ENCODE results near the gene NHS. TPM values are rescaled to one million over a fixed set of nuclear protein-coding genes. Genes with fewer than 3 reads are reported as not detected.

Gene NHS
- total RNA-seq, 4 donors from 2014 or later = 2.4 to 5.4 (median 4.0) TPM

DNA sequence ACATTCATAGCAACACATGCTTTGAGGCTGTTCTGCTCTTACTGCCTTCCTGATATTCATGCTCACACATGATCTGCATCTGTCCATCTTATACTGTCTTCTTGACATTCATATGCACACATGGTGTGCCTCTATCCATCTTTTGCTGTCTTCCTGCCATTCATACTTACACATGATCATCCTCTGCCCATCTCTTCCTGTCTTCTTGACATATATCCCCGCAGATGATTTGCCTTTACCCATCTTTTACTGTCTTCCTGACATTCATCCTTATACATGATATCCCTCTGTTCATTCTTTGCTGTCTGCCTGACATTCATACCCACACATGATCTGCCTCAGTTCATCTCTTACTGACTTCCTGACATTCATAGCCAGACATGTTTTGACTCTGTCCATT lies 399.1 kb downstream of the NHS start:
- intact Hi-C loops (cut with DNase I; ENCODE audit: low total_unique reads) = no loop called here
- 67 to 93% methylated on average over 1 of the region's 1 CpG for WGBS, 2 donors
- DNase-seq (ENCODE audit: low spot score in 2 of 2) = no peak
- TF ChIP-seq, protein P1, sequence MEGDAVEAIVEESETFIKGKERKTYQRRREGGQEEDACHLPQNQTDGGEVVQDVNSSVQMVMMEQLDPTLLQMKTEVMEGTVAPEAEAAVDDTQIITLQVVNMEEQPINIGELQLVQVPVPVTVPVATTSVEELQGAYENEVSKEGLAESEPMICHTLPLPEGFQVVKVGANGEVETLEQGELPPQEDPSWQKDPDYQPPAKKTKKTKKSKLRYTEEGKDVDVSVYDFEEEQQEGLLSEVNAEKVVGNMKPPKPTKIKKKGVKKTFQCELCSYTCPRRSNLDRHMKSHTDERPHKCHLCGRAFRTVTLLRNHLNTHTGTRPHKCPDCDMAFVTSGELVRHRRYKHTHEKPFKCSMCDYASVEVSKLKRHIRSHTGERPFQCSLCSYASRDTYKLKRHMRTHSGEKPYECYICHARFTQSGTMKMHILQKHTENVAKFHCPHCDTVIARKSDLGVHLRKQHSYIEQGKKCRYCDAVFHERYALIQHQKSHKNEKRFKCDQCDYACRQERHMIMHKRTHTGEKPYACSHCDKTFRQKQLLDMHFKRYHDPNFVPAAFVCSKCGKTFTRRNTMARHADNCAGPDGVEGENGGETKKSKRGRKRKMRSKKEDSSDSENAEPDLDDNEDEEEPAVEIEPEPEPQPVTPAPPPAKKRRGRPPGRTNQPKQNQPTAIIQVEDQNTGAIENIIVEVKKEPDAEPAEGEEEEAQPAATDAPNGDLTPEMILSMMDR (IDR thresholded peaks at IDR 0.05) = no peak
- no peak for TF ChIP-seq POLR2A (IDR thresholded peaks at IDR 0.05)
- H3K4me3 ChIP-seq (ENCODE audit: low read depth, poor library complexity, severe bottlenecking) = no peak overlapping the region

DNA sequence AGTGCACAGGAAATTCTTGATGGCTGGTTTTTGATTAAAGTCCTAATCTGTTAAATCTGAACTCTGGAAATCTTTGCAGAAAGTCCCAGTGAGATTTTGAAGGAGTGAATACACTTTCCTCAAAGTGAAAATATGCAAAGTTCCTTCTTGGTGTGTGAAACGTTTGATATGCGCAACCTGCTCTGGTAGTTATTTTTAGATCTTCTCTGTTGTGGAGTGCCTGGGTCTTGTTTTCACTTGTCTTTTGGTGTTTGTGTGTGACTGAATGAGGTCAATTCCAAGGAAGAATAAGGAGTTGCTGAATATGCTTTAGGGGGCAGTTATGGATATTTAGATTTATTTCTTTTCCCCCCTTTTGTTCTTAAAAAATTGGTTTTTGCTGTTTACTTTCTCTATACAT lies 404.0 kb downstream of the NHS start:
- WGBS, 2 donors = 0 to 48% methylated on average over 2 of the region's 2 CpGs
- TF ChIP-seq POLR2A (IDR thresholded peaks at IDR 0.05) = no peak
- TF ChIP-seq, protein P1 (IDR thresholded peaks at IDR 0.05) = no peak
- H3K4me3 ChIP-seq (ENCODE audit: low read depth, poor library complexity, severe bottlenecking) = no peak overlapping the region
- DNase-seq (ENCODE audit: low spot score in 2 of 2) = no peak
- intact Hi-C loops (cut with DNase I; ENCODE audit: low total_unique reads) = no loop called here

DNA sequence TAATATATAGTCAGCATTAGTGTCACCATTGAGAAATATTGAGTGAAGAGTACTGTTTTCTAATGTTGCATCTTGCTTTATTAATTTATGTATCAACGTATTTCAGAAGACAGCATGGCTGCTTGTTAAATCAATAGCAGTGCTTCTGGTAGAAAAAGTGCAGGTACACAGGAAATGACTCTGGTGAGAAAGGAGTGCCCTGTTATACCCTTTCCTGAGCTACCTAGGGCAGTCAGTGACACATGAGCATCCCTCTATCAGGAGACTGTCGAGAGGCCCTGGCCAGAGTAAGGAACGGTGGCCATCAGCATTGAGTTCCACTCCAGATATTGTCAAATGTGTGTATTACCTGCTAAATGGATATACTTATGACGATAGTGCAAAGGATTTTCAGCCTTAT lies 404.4 kb downstream of the NHS start:
- 70 to 83% methylated on average over 4 of the region's 4 CpGs for WGBS, 2 donors
- DNase-seq (ENCODE audit: low spot score in 2 of 2) = no peak
- no peak overlapping the region for H3K4me3 ChIP-seq (ENCODE audit: low read depth, poor library complexity, severe bottlenecking)
- no peak for TF ChIP-seq POLR2A (IDR thresholded peaks at IDR 0.05)
- TF ChIP-seq, protein P1 (IDR thresholded peaks at IDR 0.05) = no peak
- intact Hi-C loops (cut with DNase I; ENCODE audit: low total_unique reads) = no loop called here

Small RNA genes within 50 kb of the gene (microRNA-seq; reads per million reads assigned to microRNA genes)
- gene MIR4768 (ENCODE audit: borderline number of aligned reads in 1 of 2, borderline replicate concordance in 2 of 2) = 0 reads per million in 2 donors
